Esophagus squamous epithelium (tissue), 5 donors: ENCODE measurements around the gene PDS5A. TPM values are rescaled to one million over a fixed set of nuclear protein-coding genes. Genes with fewer than 3 reads are reported as not detected.

ENCODE experiments used
- DNase-seq: peaks from one replicate; lab custom pipeline; 2025; lab: John Stamatoyannopoulos, UW
- H3K27ac ChIP-seq, 4 donors: fragments of 200-600 bp; sonication (generic); one replicate each; pipeline ENCODE4 v1.5.1; 2016 to 2019; ENCODE audit warnings: mild to moderate bottlenecking in 1 of 4
- H3K27me3 ChIP-seq, 4 donors: fragments of 200-600 bp; sonication (generic); 1 replicate in 3 of 4; 2 replicates in 1 of 4; pipeline versions ENCODE4 v1.5.1 to v1.6.0; 2017 to 2021; ENCODE audit warnings: antibody characterized with exemption in 1 of 4
- H3K36me3 ChIP-seq, 3 donors: fragments of 200-600 bp; sonication (generic); one replicate each; pipeline ENCODE4 v1.5.1; 2016 to 2019
- H3K4me1 ChIP-seq, 3 donors: fragments of 200-600 bp; sonication (generic); one replicate each; pipeline ENCODE4 v1.5.1; 2017 to 2019
- H3K4me3 ChIP-seq, 4 donors: fragments of 200-600 bp; sonication (generic); 1 replicate in 3 of 4; 2 replicates in 1 of 4; pipeline ENCODE4 v1.5.1; 2016 to 2019; ENCODE audit warnings: mild to moderate bottlenecking in 2 of 4, moderate library complexity in 1 of 4
- H3K9me3 ChIP-seq, 3 donors: fragments of 200-600 bp; sonication (generic); one replicate each; pipeline ENCODE4 v1.5.1; 2016 to 2019
- POLR2A ChIP-seq, 4 donors: fragments of 450-650 bp; IDR thresholded peaks; one replicate each; pipeline ENCODE4 v1.6.1; 2017; ENCODE audit warnings: antibody characterized with exemption in 4 of 4, mild to moderate bottlenecking in 4 of 4, moderate library complexity in 3 of 4
- whole genome bisulfite sequencing, 2 donors: methylation state at CpG; one replicate each; pipeline ENCODE4 v1.1.5; 2018; 5-methylcytosine and 5-hydroxymethylcytosine counted together
- intact Hi-C: fragments of 100-400 bp; cut with DNase I; formaldehyde crosslinking; loops from one replicate; pipeline ENCODE4 v1.15.0; 2022
- total RNA-seq, 4 donors: library from RNA; depleted of rRNA; stranded (reverse); fragments of >200 nt; gene quantifications; one replicate each; pipeline ENCODE4 v1.1.0, GENCODE V29; 2016
- TF ChIP-seq, protein P1 (sequence below), 6 experiments: fragments of 450-650 bp in 4 of 6; fragments of 200-600 bp in 2 of 6; sonication (generic) in 2 of 6; IDR thresholded peaks; one replicate each; pipeline ENCODE4 v1.5.1; 2016 to 2019; ENCODE audit warnings: antibody characterized with exemption in 6 of 6, mild to moderate bottlenecking in 4 of 6, moderate library complexity in 4 of 6
- donor health status: DM: yes; HTN: yes; CAD: no.

Gene PDS5A
- total RNA-seq, 4 donors from 2014 or later: 49.1 to 70.2 (median 59.6) TPM

- no peak for TF ChIP-seq POLR2A (IDR thresholded peaks at IDR 0.05)
- TF ChIP-seq, protein P1, sequence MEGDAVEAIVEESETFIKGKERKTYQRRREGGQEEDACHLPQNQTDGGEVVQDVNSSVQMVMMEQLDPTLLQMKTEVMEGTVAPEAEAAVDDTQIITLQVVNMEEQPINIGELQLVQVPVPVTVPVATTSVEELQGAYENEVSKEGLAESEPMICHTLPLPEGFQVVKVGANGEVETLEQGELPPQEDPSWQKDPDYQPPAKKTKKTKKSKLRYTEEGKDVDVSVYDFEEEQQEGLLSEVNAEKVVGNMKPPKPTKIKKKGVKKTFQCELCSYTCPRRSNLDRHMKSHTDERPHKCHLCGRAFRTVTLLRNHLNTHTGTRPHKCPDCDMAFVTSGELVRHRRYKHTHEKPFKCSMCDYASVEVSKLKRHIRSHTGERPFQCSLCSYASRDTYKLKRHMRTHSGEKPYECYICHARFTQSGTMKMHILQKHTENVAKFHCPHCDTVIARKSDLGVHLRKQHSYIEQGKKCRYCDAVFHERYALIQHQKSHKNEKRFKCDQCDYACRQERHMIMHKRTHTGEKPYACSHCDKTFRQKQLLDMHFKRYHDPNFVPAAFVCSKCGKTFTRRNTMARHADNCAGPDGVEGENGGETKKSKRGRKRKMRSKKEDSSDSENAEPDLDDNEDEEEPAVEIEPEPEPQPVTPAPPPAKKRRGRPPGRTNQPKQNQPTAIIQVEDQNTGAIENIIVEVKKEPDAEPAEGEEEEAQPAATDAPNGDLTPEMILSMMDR (IDR thresholded peaks at IDR 0.05): no peak
- peaks cover 0 to 62% (median 3%) of the 10 kb centered on the region in 3 donors for H3K36me3 ChIP-seq
- H3K9me3 ChIP-seq: no peaks in the 10 kb centered on the region
- intact Hi-C loops: no loop called here
- H3K27ac ChIP-seq: no peak overlapping the region
- no peak for DNase-seq
- H3K27me3 ChIP-seq: no peaks in the 10 kb centered on the region
- H3K4me3 ChIP-seq: no peak overlapping the region
- H3K4me1 ChIP-seq: peaks cover 0 to 11% (median 0%) of the 10 kb centered on the region in 3 donors
- 64 to 71% methylated on average over 2 of the region's 2 CpGs for WGBS, 2 donors
These were observed 154.5 kb downstream of the PDS5A start for GRCh38 chr4:39823191-39823590.

DNA sequence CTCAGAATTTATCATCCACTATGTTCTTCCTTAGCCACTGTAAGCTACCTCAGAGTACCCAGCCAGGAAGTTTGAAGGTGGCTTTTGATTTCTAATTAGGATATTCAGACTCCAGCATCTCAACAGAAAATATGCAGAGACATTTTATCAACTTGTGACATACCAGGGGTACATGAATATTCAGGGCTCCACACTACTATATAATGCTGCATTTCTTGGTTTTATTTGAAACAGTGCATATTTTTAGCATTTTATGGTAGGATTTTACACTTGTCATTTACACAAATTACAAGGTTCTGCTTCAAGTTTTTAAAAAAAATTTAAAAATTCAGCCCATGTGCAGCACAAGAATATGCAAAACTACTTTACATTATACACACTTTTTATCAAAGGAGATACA lies 155.0 kb downstream of the PDS5A start:
- Histone ChIP-seq H3K27me3 (no peaks in the 10 kb centered on the region), H3K36me3 (peaks cover 0 to 57% (median 3%) of the 10 kb centered on the region in 3 donors), H3K9me3 (no peaks in the 10 kb centered on the region), H3K4me1 (peaks cover 0 to 11% (median 0%) of the 10 kb centered on the region in 3 donors), H3K27ac (no peak overlapping the region), H3K4me3 (no peak overlapping the region)
- TF ChIP-seq POLR2A (IDR thresholded peaks at IDR 0.05): no peak
- TF ChIP-seq, protein P1 (IDR thresholded peaks at IDR 0.05): no peak
- intact Hi-C loops: no loop called here
- no peak for DNase-seq

DNA sequence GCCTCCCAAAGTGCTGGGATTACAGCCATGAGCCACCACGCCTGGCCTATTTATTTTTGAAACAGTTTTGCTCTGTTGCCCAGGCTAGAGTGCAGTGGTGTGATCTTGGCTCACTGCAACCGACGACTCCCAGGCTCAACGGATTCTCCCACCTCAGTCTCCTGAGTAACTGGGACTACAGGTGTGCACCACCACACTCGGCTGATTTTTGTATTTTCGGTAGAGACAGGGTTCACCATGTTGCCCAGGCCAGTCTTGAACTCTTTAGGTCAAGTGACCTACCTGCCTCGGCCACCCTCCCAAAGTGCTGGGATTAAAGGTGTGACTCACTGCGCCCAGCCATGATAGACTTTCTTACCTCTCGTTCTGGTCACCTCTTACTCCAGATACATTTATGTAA lies 155.8 kb downstream of the PDS5A start:
- 96 to 98% methylated on average over 7 to 9 of the region's 9 CpGs for WGBS, 2 donors
- Histone ChIP-seq H3K4me1 (peaks cover 0 to 11% (median 0%) of the 10 kb centered on the region in 3 donors), H3K27ac (no peak overlapping the region), H3K27me3 (no peaks in the 10 kb centered on the region), H3K9me3 (no peaks in the 10 kb centered on the region), H3K36me3 (peaks cover 0 to 50% (median 0%) of the 10 kb centered on the region in 3 donors), H3K4me3 (no peak overlapping the region)
- intact Hi-C loops: no loop called here
- no peak for DNase-seq
- TF ChIP-seq, protein P1 (IDR thresholded peaks at IDR 0.05): no peak
- TF ChIP-seq POLR2A (IDR thresholded peaks at IDR 0.05): no peak

DNA sequence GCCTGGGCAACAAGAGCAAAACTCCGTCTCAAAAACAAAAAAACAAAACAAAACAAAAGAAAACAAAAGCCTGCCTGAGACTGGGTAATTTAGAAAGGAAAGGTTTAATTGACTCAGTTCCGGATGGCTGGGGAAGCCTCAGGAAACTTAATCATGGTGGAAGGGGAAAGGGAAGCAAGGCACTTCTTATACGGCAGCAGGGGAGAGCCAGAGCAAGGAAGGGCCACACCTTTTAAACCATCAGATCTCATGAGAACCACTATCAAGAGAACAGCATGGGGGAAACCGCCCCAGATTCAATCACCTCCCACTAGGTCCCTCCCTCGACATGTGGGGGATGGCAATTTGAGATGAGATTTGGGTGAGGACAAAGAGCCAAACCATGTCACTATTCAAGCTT lies 157.5 kb downstream of the PDS5A start:
- Histone ChIP-seq H3K36me3 (peaks cover 0 to 35% (median 0%) of the 10 kb centered on the region in 3 donors), H3K4me1 (no peaks in the 10 kb centered on the region), H3K9me3 (no peaks in the 10 kb centered on the region), H3K4me3 (no peak overlapping the region), H3K27ac (no peak overlapping the region), H3K27me3 (no peaks in the 10 kb centered on the region)
- DNase-seq: no peak
- no peak for TF ChIP-seq POLR2A (IDR thresholded peaks at IDR 0.05)
- TF ChIP-seq, protein P1 (IDR thresholded peaks at IDR 0.05): no peak
- 67 to 76% methylated on average over 5 of the region's 5 CpGs for WGBS, 2 donors
- intact Hi-C loops: no loop called here

GRCh38 chr4:39818646-39819045 lies 159.1 kb downstream of the PDS5A start:
- H3K27me3 ChIP-seq: no peaks in the 10 kb centered on the region
- intact Hi-C loops: no loop called here
- WGBS, 2 donors: 86 to 97% methylated on average over 1 to 3 of the region's 5 CpGs
- peaks cover 0 to 20% (median 0%) of the 10 kb centered on the region in 3 donors for H3K36me3 ChIP-seq
- H3K27ac ChIP-seq: no peak overlapping the region
- no peak for TF ChIP-seq POLR2A (IDR thresholded peaks at IDR 0.05)
- TF ChIP-seq, protein P1 (IDR thresholded peaks at IDR 0.05): no peak
- H3K9me3 ChIP-seq: no peaks in the 10 kb centered on the region
- DNase-seq: no peak
- H3K4me3 ChIP-seq: no peak overlapping the region
- H3K4me1 ChIP-seq: no peaks in the 10 kb centered on the region
